Measurements from ENCODE around the gene DUSP15.
A peak's percentile ranks its signal among the peaks of the same experiment; 100 is the strongest.

DUSP15 gene

GRCh38 chr20:31868853-31869672 lies 1.3 kb downstream of the DUSP15 start:
- Histone ChIP-seq H3K27me3 (ENCODE audit: insufficient read depth, poor library complexity, severe bottlenecking) (peaks cover 27% of the 10 kb centered on the region), H3K4me3 (replicated peaks; ENCODE audit: insufficient read depth, low read length) (no peak overlapping the region), H3K27ac (replicated peaks) (no peak overlapping the region)
- peak in 1 of 2 experiments; percentile 31 for DNase-seq (ENCODE audit: low read depth in 1 of 2, low spot score in 1 of 2)
- TF ChIP-seq GABPA (IDR thresholded peaks at IDR 0.05; ENCODE audit: low read depth) (no peak), POLR2AphosphoS5 (IDR thresholded peaks at IDR 0.05; ENCODE audit: low read depth) (no peak), CTCF (IDR thresholded peaks at IDR 0.05; ENCODE audit: insufficient read depth, low read length) (no peak), SPI1 (IDR thresholded peaks at IDR 0.05; ENCODE audit: borderline replicate concordance, low read depth) (no peak)
- TF ChIP-seq, protein P1, sequence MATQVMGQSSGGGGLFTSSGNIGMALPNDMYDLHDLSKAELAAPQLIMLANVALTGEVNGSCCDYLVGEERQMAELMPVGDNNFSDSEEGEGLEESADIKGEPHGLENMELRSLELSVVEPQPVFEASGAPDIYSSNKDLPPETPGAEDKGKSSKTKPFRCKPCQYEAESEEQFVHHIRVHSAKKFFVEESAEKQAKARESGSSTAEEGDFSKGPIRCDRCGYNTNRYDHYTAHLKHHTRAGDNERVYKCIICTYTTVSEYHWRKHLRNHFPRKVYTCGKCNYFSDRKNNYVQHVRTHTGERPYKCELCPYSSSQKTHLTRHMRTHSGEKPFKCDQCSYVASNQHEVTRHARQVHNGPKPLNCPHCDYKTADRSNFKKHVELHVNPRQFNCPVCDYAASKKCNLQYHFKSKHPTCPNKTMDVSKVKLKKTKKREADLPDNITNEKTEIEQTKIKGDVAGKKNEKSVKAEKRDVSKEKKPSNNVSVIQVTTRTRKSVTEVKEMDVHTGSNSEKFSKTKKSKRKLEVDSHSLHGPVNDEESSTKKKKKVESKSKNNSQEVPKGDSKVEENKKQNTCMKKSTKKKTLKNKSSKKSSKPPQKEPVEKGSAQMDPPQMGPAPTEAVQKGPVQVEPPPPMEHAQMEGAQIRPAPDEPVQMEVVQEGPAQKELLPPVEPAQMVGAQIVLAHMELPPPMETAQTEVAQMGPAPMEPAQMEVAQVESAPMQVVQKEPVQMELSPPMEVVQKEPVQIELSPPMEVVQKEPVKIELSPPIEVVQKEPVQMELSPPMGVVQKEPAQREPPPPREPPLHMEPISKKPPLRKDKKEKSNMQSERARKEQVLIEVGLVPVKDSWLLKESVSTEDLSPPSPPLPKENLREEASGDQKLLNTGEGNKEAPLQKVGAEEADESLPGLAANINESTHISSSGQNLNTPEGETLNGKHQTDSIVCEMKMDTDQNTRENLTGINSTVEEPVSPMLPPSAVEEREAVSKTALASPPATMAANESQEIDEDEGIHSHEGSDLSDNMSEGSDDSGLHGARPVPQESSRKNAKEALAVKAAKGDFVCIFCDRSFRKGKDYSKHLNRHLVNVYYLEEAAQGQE (IDR thresholded peaks at IDR 0.05; ENCODE audit: insufficient replicate concordance, low read depth) = no peak

DNA sequence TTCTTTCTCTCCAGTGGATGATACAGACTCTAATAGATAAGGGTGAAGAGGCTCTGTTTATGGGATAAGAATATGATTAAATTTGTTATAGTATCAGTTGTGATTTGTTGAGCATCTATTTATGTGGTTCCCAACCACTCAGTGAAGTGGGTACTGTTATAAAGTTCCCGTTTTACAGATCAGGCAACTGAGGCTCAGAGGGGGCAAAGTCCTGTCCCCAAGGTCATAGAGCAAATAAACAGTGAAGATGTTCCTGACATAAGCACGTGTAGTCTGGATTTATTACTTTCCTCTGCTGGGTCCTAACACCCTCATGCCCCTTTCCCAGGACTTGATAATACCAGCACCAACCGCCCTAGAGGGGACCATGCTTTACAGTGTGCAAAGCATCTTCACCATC lies 4.1 kb downstream of the DUSP15 start:
- Histone ChIP-seq H3K27me3 (ENCODE audit: insufficient read depth, poor library complexity, severe bottlenecking) (peaks cover 33% of the 10 kb centered on the region), H3K4me3 (replicated peaks; ENCODE audit: insufficient read depth, low read length) (no peak overlapping the region), H3K27ac (replicated peaks) (no peak overlapping the region)
- DNase-seq (ENCODE audit: low read depth in 1 of 2, low spot score in 1 of 2) = no peak
- TF ChIP-seq SPI1 (IDR thresholded peaks at IDR 0.05; ENCODE audit: borderline replicate concordance, low read depth) = no peak
- no peak for TF ChIP-seq GABPA (IDR thresholded peaks at IDR 0.05; ENCODE audit: low read depth)
- TF ChIP-seq CTCF (IDR thresholded peaks at IDR 0.05; ENCODE audit: insufficient read depth, low read length) = no peak
- TF ChIP-seq, protein P1 (IDR thresholded peaks at IDR 0.05; ENCODE audit: insufficient replicate concordance, low read depth) = no peak
- no peak for TF ChIP-seq POLR2AphosphoS5 (IDR thresholded peaks at IDR 0.05; ENCODE audit: low read depth)

GRCh38 chr20:31864521-31865400 lies 5.6 kb downstream of the DUSP15 start:
- Histone ChIP-seq H3K27ac (replicated peaks) (no peak overlapping the region), H3K27me3 (ENCODE audit: insufficient read depth, poor library complexity, severe bottlenecking) (peaks cover 37% of the 10 kb centered on the region), H3K4me3 (replicated peaks; ENCODE audit: insufficient read depth, low read length) (no peak overlapping the region)
- DNase-seq (ENCODE audit: low read depth in 1 of 2, low spot score in 1 of 2) = no peak
- TF ChIP-seq CTCF (IDR thresholded peaks at IDR 0.05; ENCODE audit: insufficient read depth, low read length) = no peak
- no peak for TF ChIP-seq POLR2AphosphoS5 (IDR thresholded peaks at IDR 0.05; ENCODE audit: low read depth)
- TF ChIP-seq SPI1 (IDR thresholded peaks at IDR 0.05; ENCODE audit: borderline replicate concordance, low read depth) = no peak
- no peak for TF ChIP-seq GABPA (IDR thresholded peaks at IDR 0.05; ENCODE audit: low read depth)
- TF ChIP-seq, protein P1 (IDR thresholded peaks at IDR 0.05; ENCODE audit: insufficient replicate concordance, low read depth) = no peak

Data from HL-60 (cell line).